H1 (cell line): ENCODE measurements around the gene ACOT9. TPM values are rescaled to one million over a fixed set of nuclear protein-coding genes. Genes with fewer than 3 reads are reported as not detected.

ENCODE experiments used
- CTCF ChIA-PET: fragments of 300-600 bp; sonication (Branson Sonifier 250); formaldehyde crosslinking; loops from one replicate; lab custom pipeline; 2021; ENCODE audit not compliant: partially characterized antibody; lab: Charles Lee
- POLR2A ChIA-PET: fragments of 300-600 bp; sonication (Branson Sonifier 250); formaldehyde crosslinking; loops from one replicate; lab custom pipeline; 2021; ENCODE audit warnings: inconsistent platforms; ENCODE audit not compliant: partially characterized antibody; lab: Charles Lee
- DNase-seq, 2 experiments: peaks; one replicate each; pipeline versions ENCODE4 v3.0.0 to v3.0.0-alpha.2; 2010 to 2022; ENCODE audit warnings: low spot score in 2 of 2, low read depth in 1 of 2, mixed read lengths in 1 of 2
- FAIRE-seq: peaks from 2 replicates; lab custom pipeline; 2011; peaks lifted over from hg19 to GRCh38; lab: Jason Lieb, UNC
- H2AFZ ChIP-seq: 2 replicates; pipeline ENCODE4 v1.8.1; 2012; ENCODE audit warnings: low read length, inconsistent platforms
- H2AK5ac ChIP-seq: 2 replicates; pipeline ENCODE4 v1.6.1; 2013; ENCODE audit warnings: low read depth, low read length
- H2BK120ac ChIP-seq: replicated peaks from 2 replicates; pipeline ENCODE3; 2013; ENCODE audit warnings: low read depth, low read length, inconsistent platforms
- H2BK12ac ChIP-seq: 2 replicates; pipeline ENCODE4 v1.6.1; 2013; ENCODE audit warnings: low read depth, low read length
- H2BK15ac ChIP-seq: 2 replicates; pipeline ENCODE4 v1.6.1; 2013; ENCODE audit warnings: low read length
- H2BK20ac ChIP-seq: 2 replicates; pipeline ENCODE4 v1.6.1; 2013; ENCODE audit warnings: low read length
- H2BK5ac ChIP-seq: 2 replicates; pipeline ENCODE4 v1.6.1; 2013; ENCODE audit warnings: low read depth, low read length
- H3K14ac ChIP-seq: 2 replicates; pipeline ENCODE4 v1.6.1; 2013; ENCODE audit warnings: inconsistent platforms; ENCODE audit not compliant: insufficient read length
- H3K18ac ChIP-seq: 2 replicates; pipeline ENCODE4 v1.6.1; 2013; ENCODE audit warnings: low read length; ENCODE audit errors: extremely low read depth
- H3K23ac ChIP-seq: 2 replicates; pipeline ENCODE4 v1.6.1; 2013; ENCODE audit warnings: inconsistent platforms; ENCODE audit not compliant: insufficient read length
- H3K23me2 ChIP-seq: 2 replicates; pipeline ENCODE4 v1.6.1; 2013; ENCODE audit warnings: low read depth, low read length
- H3K27ac ChIP-seq: 2 replicates; pipeline ENCODE4 v1.6.1; 2011; ENCODE audit warnings: low read depth, low read length, inconsistent platforms
- H3K27me3 ChIP-seq, 4 experiments: replicated peaks in 1 of 4; 1 replicate in 1 of 4; 2 replicates in 3 of 4; pipeline versions ENCODE4 v1.6.1 to v1.8.1; 2011 to 2013; ENCODE audit warnings: low read length in 3 of 4, mild to moderate bottlenecking in 3 of 4, inconsistent platforms in 2 of 4, mixed read lengths in 2 of 4, moderate library complexity in 1 of 4; ENCODE audit not compliant: control insufficient read depth in 3 of 4, insufficient read depth in 3 of 4; ENCODE audit errors: extremely low read depth in 1 of 4
- H3K36me3 ChIP-seq, 4 experiments: 2 replicates each; pipeline versions ENCODE4 v1.6.1 to v1.8.1; 2011 to 2013; ENCODE audit warnings: mild to moderate bottlenecking in 4 of 4, low read length in 3 of 4, moderate library complexity in 2 of 4, control low read depth in 1 of 4, inconsistent platforms in 1 of 4; ENCODE audit not compliant: insufficient read depth in 4 of 4, control insufficient read depth in 2 of 4
- H3K4ac ChIP-seq: replicated peaks from 2 replicates; pipeline ENCODE3; 2013; ENCODE audit warnings: low read length, low read depth, mixed read lengths, inconsistent platforms; ENCODE audit not compliant: insufficient read length
- H3K4me1 ChIP-seq, 4 experiments: replicated peaks in 1 of 4; 1 replicate in 1 of 4; 2 replicates in 3 of 4; pipeline versions ENCODE4 v1.6.1 to v1.8.1; 2011 to 2013; ENCODE audit warnings: low read length in 3 of 4, inconsistent platforms in 2 of 4, mixed read lengths in 1 of 4; ENCODE audit not compliant: insufficient read depth in 4 of 4, control insufficient read depth in 3 of 4
- H3K4me2 ChIP-seq, 2 experiments: 2 replicates each; pipeline versions ENCODE4 v1.6.1 to v1.8.1; 2011 to 2013; ENCODE audit warnings: low read depth in 2 of 2, low read length in 2 of 2, control low read depth in 1 of 2, inconsistent platforms in 1 of 2, mild to moderate bottlenecking in 1 of 2; ENCODE audit not compliant: insufficient read depth in 1 of 2
- H3K4me3 ChIP-seq, 4 experiments: fragments of 200-600, 300-600 bp in 1 of 4; sonication (generic), shearing (Covaris generic), sonication (Bioruptor Twin) in 1 of 4; 2 replicates each; pipeline versions ENCODE4 v1.5.1 to v1.8.1; 2011 to 2016; ENCODE audit warnings: low read length in 4 of 4, low read depth in 3 of 4, control low read depth in 2 of 4, inconsistent platforms in 2 of 4, mild to moderate bottlenecking in 2 of 4, mixed read lengths in 1 of 4, moderate library complexity in 1 of 4; ENCODE audit not compliant: insufficient read depth in 2 of 4; ENCODE audit errors: extremely low read depth in 1 of 4
- H3K56ac ChIP-seq: replicated peaks from 2 replicates; pipeline ENCODE3; 2013; ENCODE audit warnings: low read depth, mild to moderate bottlenecking, mixed read lengths, low read length, inconsistent platforms; ENCODE audit not compliant: insufficient read length
- H3K79me1 ChIP-seq: 2 replicates; pipeline ENCODE4 v1.6.1; 2013; ENCODE audit warnings: low read depth, low read length, control low read depth
- H3K79me2 ChIP-seq, 2 experiments: 2 replicates each; pipeline versions ENCODE4 v1.6.1 to v1.8.1; 2012 to 2013; ENCODE audit warnings: low read length in 2 of 2, mild to moderate bottlenecking in 2 of 2, inconsistent platforms in 1 of 2; ENCODE audit not compliant: insufficient read depth in 2 of 2, control insufficient read depth in 1 of 2
- H3K9ac ChIP-seq, 4 experiments: replicated peaks in 1 of 4; 1 replicate in 1 of 4; 2 replicates in 3 of 4; pipeline versions ENCODE4 v1.6.1 to v1.8.1; 2011 to 2013; ENCODE audit warnings: low read depth in 3 of 4, low read length in 3 of 4, control low read depth in 2 of 4, mild to moderate bottlenecking in 2 of 4, moderate library complexity in 2 of 4, inconsistent platforms in 1 of 4; ENCODE audit errors: extremely low read depth in 1 of 4
- H3K9me3 ChIP-seq, 2 experiments: 2 replicates each; pipeline versions ENCODE4 v1.6.1 to v1.8.1; 2012 to 2013; ENCODE audit warnings: mild to moderate bottlenecking in 2 of 2, moderate library complexity in 2 of 2, control low read depth in 1 of 2, inconsistent platforms in 1 of 2, low read depth in 1 of 2, low read length in 1 of 2, mixed read lengths in 1 of 2; ENCODE audit not compliant: insufficient read depth in 2 of 2
- H4K20me1 ChIP-seq, 2 experiments: replicated peaks in 1 of 2; 2 replicates each; pipeline versions ENCODE3 to v1.8.1; 2011 to 2013; ENCODE audit warnings: inconsistent platforms in 2 of 2, low read length in 2 of 2, mild to moderate bottlenecking in 1 of 2; ENCODE audit not compliant: insufficient read depth in 2 of 2, control insufficient read depth in 1 of 2
- H4K5ac ChIP-seq: 2 replicates; pipeline ENCODE4 v1.6.1; 2013; ENCODE audit warnings: low read length, low read depth, mixed read lengths, inconsistent platforms; ENCODE audit not compliant: insufficient read length
- H4K8ac ChIP-seq: 2 replicates; pipeline ENCODE4 v1.8.0; 2013; ENCODE audit warnings: mild to moderate bottlenecking, moderate library complexity, low read length, inconsistent platforms; ENCODE audit not compliant: insufficient read depth; ENCODE audit errors: extremely low read depth
- H4K91ac ChIP-seq: replicated peaks from 2 replicates; pipeline ENCODE3; 2013; ENCODE audit warnings: low read length, mixed read lengths, inconsistent platforms; ENCODE audit not compliant: insufficient read length
- BACH1 ChIP-seq: IDR thresholded peaks from 2 replicates; pipeline ENCODE4 v1.6.1; 2012; ENCODE audit warnings: low read length, improper control_type of control experiment
- BCL11A ChIP-seq, 2 experiments: IDR thresholded peaks; one replicate each; pipeline ENCODE4 v1.6.1; 2011; ENCODE audit warnings: low read depth in 2 of 2, low read length in 2 of 2, mild to moderate bottlenecking in 2 of 2
- CBX8 ChIP-seq: fragments of 300-800, 300-1000 bp; sonication (generic); IDR thresholded peaks from 2 replicates; pipeline ENCODE4 v1.7.1; 2016; ENCODE audit warnings: low read depth, low read length, borderline replicate concordance
- CREB1 ChIP-seq: IDR thresholded peaks from 2 replicates; pipeline ENCODE4 v1.6.1; 2012; ENCODE audit warnings: inconsistent platforms
- JUN ChIP-seq: IDR thresholded peaks from 2 replicates; pipeline ENCODE4 v1.6.1; 2011; ENCODE audit warnings: low read depth, mild to moderate bottlenecking, improper control_type of control experiment, low read length
- KDM1A ChIP-seq: fragments of 200-600, 300-600 bp; sonication (generic); IDR thresholded peaks from 2 replicates; pipeline ENCODE4 v1.7.1; 2016; ENCODE audit warnings: mild to moderate bottlenecking, low read length, borderline replicate concordance
- KDM5A ChIP-seq: fragments of 200-600 bp; IDR thresholded peaks from 2 replicates; pipeline ENCODE4 v1.7.1; 2012; ENCODE audit warnings: mild to moderate bottlenecking, low read length, inconsistent platforms, mixed read lengths
- SIN3A ChIP-seq, 2 experiments: IDR thresholded peaks in 1 of 2; conservative IDR thresholded peaks in 1 of 2; 2 replicates each; pipeline ENCODE4 v1.6.1; 2011 to 2012; ENCODE audit warnings: low read length in 2 of 2, improper control_type of control experiment in 1 of 2, low read depth in 1 of 2, mild to moderate bottlenecking in 1 of 2
- SIX5 ChIP-seq: IDR thresholded peaks from 2 replicates; pipeline ENCODE4 v1.6.1; 2011; ENCODE audit warnings: mild to moderate bottlenecking, low read depth, low read length
- WGBS, 2 experiments: shearing (Covaris generic) in 1 of 2; methylation state at CpG; one replicate each; pipeline versions ENCODE4 v1.1.6 to v1.1.7; 2013 to 2015; ENCODE audit warnings: low lambda C conversion rate in 2 of 2, mixed read lengths in 2 of 2, inconsistent platforms in 1 of 2, low coverage in 1 of 2, missing lambda C conversion rate in 1 of 2; ENCODE audit not compliant: insufficient replicate concordance in 2 of 2, insufficient coverage in 1 of 2, insufficient read length in 1 of 2; ENCODE audit errors: extremely low coverage in 1 of 2, missing lambda C conversion rate in 1 of 2; 5-methylcytosine and 5-hydroxymethylcytosine counted together
- polyA plus RNA-seq, 7 experiments: library from polyadenylated mRNA; depleted of rRNA in 3 of 7; stranded (reverse) in 5 of 7; unstranded in 2 of 7; fragments of >200 nt in 5 of 7; fragments of 200-250 nt in 2 of 7; gene quantifications; 1 replicate in 5 of 7; 2 replicates in 1 of 7; 4 replicates in 1 of 7; pipeline versions ENCODE4 v1.2.1 to v1.2.3, GENCODE V29; 2011 to 2013; ENCODE audit warnings: missing spikeins in 2 of 7, mixed read lengths in 2 of 7
- total RNA-seq: library from RNA; stranded (reverse); fragmentation: NEBNext Ultra II Directional; extraction: Animal tissue kit (Norgen Biotek cat#: 25700); gene quantifications from 2 replicates; pipeline ENCODE4 v1.2.1, GENCODE V29; 2021
- TF ChIP-seq, protein P1 (sequence below): IDR thresholded peaks from 2 replicates; pipeline ENCODE4 v1.6.1; 2011; ENCODE audit warnings: low read length, improper control_type of control experiment
- TF ChIP-seq, protein P2 (sequence below): IDR thresholded peaks from 2 replicates; pipeline ENCODE4 v1.6.1; 2012; ENCODE audit warnings: inconsistent platforms

Gene ACOT9
- total and polyA plus RNA-seq, 2 of the 8 experiments (the other 6 are each of a cell fraction or from before 2014, with no cell fraction given) = 20.7 to 39.5 TPM

DNA sequence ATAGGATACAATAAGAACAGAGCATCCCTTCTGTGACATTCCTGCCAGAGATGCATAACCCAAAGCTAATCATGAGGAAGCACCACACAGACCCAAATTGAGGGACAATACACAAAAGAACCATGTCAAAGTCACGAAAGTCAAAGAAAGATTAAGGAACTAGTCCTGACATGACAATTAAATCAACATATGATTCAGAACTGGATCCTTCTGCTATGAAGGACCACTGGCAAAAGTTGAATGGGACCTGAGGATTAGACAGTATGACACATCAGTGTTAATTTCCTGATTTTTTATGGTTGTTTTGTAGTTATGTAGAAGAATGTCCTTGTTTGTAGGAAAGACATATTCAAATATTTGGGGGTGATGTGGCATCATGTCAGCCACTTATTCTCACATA is 13.9 kb downstream of the ACOT9 start:
- H3K23ac ChIP-seq = no peak overlapping the region
- no peak overlapping the region for H2AFZ ChIP-seq
- no peak overlapping the region for H2BK120ac ChIP-seq
- no peak overlapping the region for H3K4me3 ChIP-seq
- no peaks in the 10 kb centered on the region for H3K79me1 ChIP-seq
- no peak overlapping the region for H3K9ac ChIP-seq
- H3K4me1 ChIP-seq = no peaks in the 10 kb centered on the region
- TF ChIP-seq, protein P1, sequence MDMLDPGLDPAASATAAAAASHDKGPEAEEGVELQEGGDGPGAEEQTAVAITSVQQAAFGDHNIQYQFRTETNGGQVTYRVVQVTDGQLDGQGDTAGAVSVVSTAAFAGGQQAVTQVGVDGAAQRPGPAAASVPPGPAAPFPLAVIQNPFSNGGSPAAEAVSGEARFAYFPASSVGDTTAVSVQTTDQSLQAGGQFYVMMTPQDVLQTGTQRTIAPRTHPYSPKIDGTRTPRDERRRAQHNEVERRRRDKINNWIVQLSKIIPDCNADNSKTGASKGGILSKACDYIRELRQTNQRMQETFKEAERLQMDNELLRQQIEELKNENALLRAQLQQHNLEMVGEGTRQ = no peak
- TF ChIP-seq, protein P2, sequence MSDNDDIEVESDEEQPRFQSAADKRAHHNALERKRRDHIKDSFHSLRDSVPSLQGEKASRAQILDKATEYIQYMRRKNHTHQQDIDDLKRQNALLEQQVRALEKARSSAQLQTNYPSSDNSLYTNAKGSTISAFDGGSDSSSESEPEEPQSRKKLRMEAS = no peak
- TF ChIP-seq CBX8 (no peak), BCL11A (IDR thresholded peaks at IDR 0.05; ENCODE audit: low read depth in 2 of 2, low read length in 2 of 2) (no peak), SIX5 (no peak), SIN3A (conservative IDR thresholded peaks at IDR 0.05 in 1 of 2, IDR thresholded peaks at IDR 0.05 in 1 of 2; ENCODE audit: low read depth in 1 of 2, low read length in 2 of 2) (no peak), BACH1 (no peak), JUN (no peak), KDM1A (no peak), CREB1 (no peak), KDM5A (no peak)
- no peaks in the 10 kb centered on the region for H3K9me3 ChIP-seq
- DNase-seq = no peak
- H2BK12ac ChIP-seq = no peak overlapping the region
- peaks cover 0 to 8% (median 0%) of the 10 kb centered on the region in 4 experiments; a peak in 2 of 8 replicates for H3K36me3 ChIP-seq
- no peak overlapping the region for H3K4ac ChIP-seq
- H3K56ac ChIP-seq = no peak overlapping the region
- H2AK5ac ChIP-seq = no peak overlapping the region
- CTCF ChIA-PET = interaction anchor here (1.8 kb wide), 1 partner anchor 10 kb away, joined by 5 read pairs; no protein-coding TSS in a partner anchor
- H3K23me2 ChIP-seq = no peaks in the 10 kb centered on the region
- WGBS, 2 experiments = 100% methylated on average over 1 of the region's 1 CpG; no CpG with 5 or more reads in 1 of the 2 experiments
- H2BK5ac ChIP-seq = no peak overlapping the region
- no peak overlapping the region for H3K27ac ChIP-seq
- no peak overlapping the region for H4K91ac ChIP-seq
- no peaks in the 10 kb centered on the region for H4K20me1 ChIP-seq
- no peak overlapping the region for H3K18ac ChIP-seq
- H3K79me2 ChIP-seq = no peaks in the 10 kb centered on the region
- no peak overlapping the region for H4K8ac ChIP-seq
- no peak for FAIRE-seq
- H2BK20ac ChIP-seq = no peak overlapping the region
- no peaks in the 10 kb centered on the region for H3K27me3 ChIP-seq
- H4K5ac ChIP-seq = no peak overlapping the region
- no peak overlapping the region for H2BK15ac ChIP-seq
- no peak overlapping the region for H3K4me2 ChIP-seq
- POLR2A ChIA-PET = no interaction called here
- H3K14ac ChIP-seq = no peak overlapping the region
